Measurements from ENCODE around the gene SHE. TPM values are rescaled to one million over a fixed set of nuclear protein-coding genes. Genes with fewer than 3 reads are reported as not detected.

Gene SHE
- total RNA-seq, 2 donors from 2014 or later = 5.4 to 29.9 TPM

GRCh38 chr1:154460695-154461260 is 41.4 kb downstream of the SHE start:
- Histone ChIP-seq H3K27ac (no peak overlapping the region), H3K4me3 (no peak overlapping the region), H3K9me3 (no peaks in the 10 kb centered on the region), H3K36me3 (no peaks in the 10 kb centered on the region), H3K27me3 (replicated peaks; ENCODE audit: insufficient read depth) (no peaks in the 10 kb centered on the region), H3K4me1 (replicated peaks) (no peaks in the 10 kb centered on the region)
- 80% methylated on average over 15 of the region's 15 CpGs for WGBS
- intact Hi-C loops (cut with DNase I) = loop anchor here (10.0 kb wide), 1 partner anchor 116 kb away; no protein-coding TSS in a partner anchor
- no peak for DNase-seq (ENCODE audit: low spot score)
- TF ChIP-seq CTCF (IDR thresholded peaks at IDR 0.05) = no peak
- TF ChIP-seq POLR2AphosphoS5 (IDR thresholded peaks at IDR 0.05) = no peak
- TF ChIP-seq POLR2A (IDR thresholded peaks at IDR 0.05) = no peak

GRCh38 chr1:154459080-154459479 is 43.1 kb downstream of the SHE start:
- no peaks in the 10 kb centered on the region for H3K27me3 ChIP-seq (replicated peaks; ENCODE audit: insufficient read depth)
- H3K9me3 ChIP-seq = no peaks in the 10 kb centered on the region
- no peaks in the 10 kb centered on the region for H3K4me1 ChIP-seq (replicated peaks)
- no peaks in the 10 kb centered on the region for H3K36me3 ChIP-seq
- no peak for TF ChIP-seq POLR2A (IDR thresholded peaks at IDR 0.05)
- no peak for TF ChIP-seq POLR2AphosphoS5 (IDR thresholded peaks at IDR 0.05)
- TF ChIP-seq CTCF (IDR thresholded peaks at IDR 0.05) = no peak
- DNase-seq (ENCODE audit: low spot score) = no peak
- H3K27ac ChIP-seq = no peak overlapping the region
- no peak overlapping the region for H3K4me3 ChIP-seq
- intact Hi-C loops (cut with DNase I) = no loop called here

DNA sequence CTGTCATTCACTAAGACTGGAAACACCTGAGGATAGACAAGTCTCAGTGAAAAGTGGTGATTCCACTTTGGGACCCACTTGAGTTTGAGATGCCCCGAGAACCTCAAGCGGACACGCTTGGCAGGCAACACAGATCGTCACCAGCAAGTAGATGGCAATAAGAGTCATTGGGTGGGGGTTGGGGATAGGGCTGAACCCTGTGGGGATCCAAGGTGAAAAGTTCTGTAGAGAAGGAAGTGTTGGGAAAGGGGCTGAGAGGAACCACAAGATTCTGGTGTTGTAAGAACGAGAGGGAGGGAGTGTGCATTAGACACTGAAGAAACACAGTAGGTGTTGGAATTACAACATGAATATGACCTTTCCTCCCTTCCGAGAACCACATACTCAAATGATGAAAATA is 45.6 kb downstream of the SHE start:
- WGBS = 91% methylated on average over 6 of the region's 6 CpGs
- TF ChIP-seq POLR2AphosphoS5 (IDR thresholded peaks at IDR 0.05) (no peak), CTCF (IDR thresholded peaks at IDR 0.05) (no peak), POLR2A (IDR thresholded peaks at IDR 0.05) (no peak)

GRCh38 chr1:154454386-154455120 is 47.7 kb downstream of the SHE start:
- H3K27me3 ChIP-seq (replicated peaks; ENCODE audit: insufficient read depth) = no peaks in the 10 kb centered on the region
- WGBS = 83% methylated on average over 5 of the region's 5 CpGs
- H3K4me1 ChIP-seq (replicated peaks) = no peaks in the 10 kb centered on the region
- H3K36me3 ChIP-seq = no peaks in the 10 kb centered on the region
- TF ChIP-seq POLR2A (IDR thresholded peaks at IDR 0.05) = no peak
- TF ChIP-seq POLR2AphosphoS5 (IDR thresholded peaks at IDR 0.05) = no peak
- no peak for TF ChIP-seq CTCF (IDR thresholded peaks at IDR 0.05)
- DNase-seq (ENCODE audit: low spot score) = no peak
- intact Hi-C loops (cut with DNase I) = no loop called here
- no peak overlapping the region for H3K4me3 ChIP-seq
- no peak overlapping the region for H3K27ac ChIP-seq
- no peaks in the 10 kb centered on the region for H3K9me3 ChIP-seq

More for the DNA sequence above, 45.6 kb downstream of the SHE start:
- no peak for DNase-seq (ENCODE audit: low spot score)
- H3K27me3 ChIP-seq (replicated peaks; ENCODE audit: insufficient read depth) = no peaks in the 10 kb centered on the region
- no peak overlapping the region for H3K27ac ChIP-seq
- no peaks in the 10 kb centered on the region for H3K9me3 ChIP-seq
- H3K36me3 ChIP-seq = no peaks in the 10 kb centered on the region
- intact Hi-C loops (cut with DNase I) = no loop called here
- no peaks in the 10 kb centered on the region for H3K4me1 ChIP-seq (replicated peaks)
- no peak overlapping the region for H3K4me3 ChIP-seq
